Esophagus muscularis mucosa (tissue), 4 donors: ENCODE results near the gene LMF1. TPM values are rescaled to one million over a fixed set of nuclear protein-coding genes. Genes with fewer than 3 reads are reported as not detected.

Source experiments
- DNase-seq: peaks from one replicate; pipeline ENCODE4 v3.0.0-alpha.2; 2017; ENCODE audit errors: extremely low spot score
- H3K27ac ChIP-seq, 4 donors: fragments of 200-600 bp; sonication (generic); replicated peaks in 1 of 4; 1 replicate in 3 of 4; 2 replicates in 1 of 4; pipeline ENCODE4 v1.5.1; 2016 to 2019; ENCODE audit warnings: mild to moderate bottlenecking in 1 of 4
- H3K27me3 ChIP-seq, 4 donors: fragments of 200-600 bp; sonication (generic); one replicate each; pipeline versions ENCODE4 v1.5.1 to v1.6.0; 2016 to 2019
- H3K36me3 ChIP-seq, 4 donors: fragments of 200-600 bp; sonication (generic); one replicate each; pipeline ENCODE4 v1.5.1; 2016 to 2019
- H3K4me1 ChIP-seq, 4 donors: fragments of 200-600 bp; sonication (generic); one replicate each; pipeline ENCODE4 v1.5.1; 2016 to 2019
- H3K4me3 ChIP-seq, 4 donors: fragments of 200-600 bp; sonication (generic); 1 replicate in 2 of 4; 2 replicates in 2 of 4; pipeline ENCODE4 v1.5.1; 2016 to 2019; ENCODE audit warnings: mild to moderate bottlenecking in 4 of 4, moderate library complexity in 1 of 4
- H3K9me3 ChIP-seq, 4 donors: fragments of 200-600 bp; sonication (generic); 1 replicate in 3 of 4; 2 replicates in 1 of 4; pipeline ENCODE4 v1.5.1; 2016 to 2019
- EP300 ChIP-seq: sonication (generic); formaldehyde crosslinking; IDR thresholded peaks from one replicate; pipeline ENCODE4 v1.6.1; 2017; ENCODE audit warnings: antibody characterized with exemption
- POLR2A ChIP-seq: fragments of 450-650 bp; IDR thresholded peaks from one replicate; pipeline ENCODE4 v1.6.1; 2017; ENCODE audit warnings: antibody characterized with exemption, moderate library complexity, mild to moderate bottlenecking, low read depth
- POLR2AphosphoS5 ChIP-seq, 2 donors: sonication (generic); formaldehyde crosslinking; IDR thresholded peaks; one replicate each; pipeline ENCODE4 v1.6.1; 2017; ENCODE audit warnings: antibody characterized with exemption in 2 of 2
- WGBS: methylation state at CpG from one replicate; pipeline ENCODE4 v1.1.5; 2018; 5-methylcytosine and 5-hydroxymethylcytosine counted together
- intact Hi-C: fragments of 100-400 bp; cut with DNase I; formaldehyde crosslinking; loops from one replicate; pipeline ENCODE4 v1.15.1; 2023
- total RNA-seq, 4 donors: library from RNA; depleted of rRNA; stranded (reverse); fragments of >200 nt; gene quantifications; one replicate each; pipeline versions ENCODE4 v1.1.0 to v1.2.1, GENCODE V29; 2016
- TF ChIP-seq, protein P1 (sequence below), 3 experiments: fragments of 200-600 bp in 2 of 3; fragments of 450-650 bp in 1 of 3; sonication (generic) in 2 of 3; IDR thresholded peaks; one replicate each; pipeline ENCODE4 v1.5.1; 2017 to 2019; ENCODE audit warnings: antibody characterized with exemption in 3 of 3, mild to moderate bottlenecking in 2 of 3, moderate library complexity in 1 of 3

Gene LMF1
- total RNA-seq, 4 donors from 2014 or later = 14.5 to 32.0 (median 23.8) TPM

DNA sequence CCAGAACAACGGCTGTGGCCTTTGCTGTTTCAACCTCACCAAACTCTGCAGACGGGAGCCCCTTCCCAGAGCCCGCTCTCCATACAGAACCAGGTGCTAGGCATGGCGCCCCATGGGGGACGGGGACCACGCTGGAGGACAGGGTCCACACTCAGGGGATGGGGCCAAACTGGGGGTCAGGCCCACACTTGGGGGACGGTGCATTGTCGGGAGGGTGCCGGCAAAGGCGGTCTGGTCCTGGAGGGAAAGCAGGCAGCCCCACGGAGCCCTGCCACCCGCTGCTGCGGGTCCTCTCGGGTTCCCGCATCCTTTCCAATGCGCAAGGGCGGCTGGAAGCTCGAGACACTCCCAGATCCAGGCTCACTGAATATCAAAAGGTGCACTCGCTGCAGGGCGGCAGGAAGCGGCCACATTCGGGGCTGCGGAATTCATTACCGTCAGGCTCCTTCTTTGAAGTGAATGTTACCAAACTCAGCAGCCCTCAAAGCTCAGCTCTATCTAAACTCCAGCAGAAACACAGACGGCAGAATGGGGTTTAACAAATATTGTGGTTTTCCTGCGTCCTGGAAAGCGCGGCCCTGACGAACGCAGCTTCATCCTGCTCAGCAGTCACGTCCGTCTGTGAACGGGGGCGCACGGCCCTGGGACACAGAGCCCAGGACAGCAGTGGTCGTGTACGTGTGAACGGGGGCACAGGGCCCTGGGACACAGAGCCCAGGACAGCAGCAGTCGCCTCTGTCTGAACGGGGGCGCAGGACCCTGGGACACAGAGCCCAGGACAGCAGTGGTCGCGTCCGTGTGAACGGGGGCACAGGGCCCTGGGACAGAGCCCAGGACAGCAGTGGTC, 41.3 kb downstream of the LMF1 start:
- TF ChIP-seq, protein P1, sequence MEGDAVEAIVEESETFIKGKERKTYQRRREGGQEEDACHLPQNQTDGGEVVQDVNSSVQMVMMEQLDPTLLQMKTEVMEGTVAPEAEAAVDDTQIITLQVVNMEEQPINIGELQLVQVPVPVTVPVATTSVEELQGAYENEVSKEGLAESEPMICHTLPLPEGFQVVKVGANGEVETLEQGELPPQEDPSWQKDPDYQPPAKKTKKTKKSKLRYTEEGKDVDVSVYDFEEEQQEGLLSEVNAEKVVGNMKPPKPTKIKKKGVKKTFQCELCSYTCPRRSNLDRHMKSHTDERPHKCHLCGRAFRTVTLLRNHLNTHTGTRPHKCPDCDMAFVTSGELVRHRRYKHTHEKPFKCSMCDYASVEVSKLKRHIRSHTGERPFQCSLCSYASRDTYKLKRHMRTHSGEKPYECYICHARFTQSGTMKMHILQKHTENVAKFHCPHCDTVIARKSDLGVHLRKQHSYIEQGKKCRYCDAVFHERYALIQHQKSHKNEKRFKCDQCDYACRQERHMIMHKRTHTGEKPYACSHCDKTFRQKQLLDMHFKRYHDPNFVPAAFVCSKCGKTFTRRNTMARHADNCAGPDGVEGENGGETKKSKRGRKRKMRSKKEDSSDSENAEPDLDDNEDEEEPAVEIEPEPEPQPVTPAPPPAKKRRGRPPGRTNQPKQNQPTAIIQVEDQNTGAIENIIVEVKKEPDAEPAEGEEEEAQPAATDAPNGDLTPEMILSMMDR (IDR thresholded peaks at IDR 0.05) = no peak
- no peak for TF ChIP-seq EP300
- no peak for TF ChIP-seq POLR2AphosphoS5 (IDR thresholded peaks at IDR 0.05)
- TF ChIP-seq POLR2A = no peak
- Histone ChIP-seq H3K9me3 (no peaks in the 10 kb centered on the region), H3K27me3 (no peaks in the 10 kb centered on the region), H3K4me1 (no peaks in the 10 kb centered on the region), H3K4me3 (no peak overlapping the region), H3K27ac (no peak overlapping the region), H3K36me3 (peaks cover 23 to 74% (median 45%) of the 10 kb centered on the region in 4 donors)
- 88% methylated on average over 28 of the region's 45 CpGs for WGBS
- DNase-seq = no peak
- intact Hi-C loops = no loop called here

DNA sequence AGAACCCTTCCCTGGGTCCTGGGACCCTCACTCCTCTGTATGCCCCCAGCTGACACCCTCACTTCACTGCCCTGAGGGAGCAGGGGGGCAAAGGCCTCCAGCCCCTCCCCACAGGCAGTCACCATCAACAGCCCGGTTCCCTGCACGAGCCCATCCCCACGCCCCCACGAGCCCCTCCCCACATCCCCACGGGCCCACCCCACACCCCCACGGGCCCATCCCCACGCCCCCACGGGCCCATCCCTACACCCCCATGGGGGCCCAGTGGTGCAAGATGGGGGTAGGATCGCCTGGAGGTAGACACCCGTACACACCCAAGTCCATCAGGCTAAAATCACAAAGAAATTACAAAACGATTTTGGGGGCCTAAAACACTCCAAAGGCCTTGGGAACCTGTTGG, 42.3 kb downstream of the LMF1 start:
- Histone ChIP-seq H3K36me3 (peaks cover 20 to 70% (median 39%) of the 10 kb centered on the region in 4 donors), H3K9me3 (no peaks in the 10 kb centered on the region), H3K4me3 (no peak overlapping the region), H3K27ac (no peak overlapping the region), H3K4me1 (no peaks in the 10 kb centered on the region), H3K27me3 (no peaks in the 10 kb centered on the region)
- DNase-seq = no peak
- intact Hi-C loops = no loop called here
- 87% methylated on average over 8 of the region's 11 CpGs for WGBS
- TF ChIP-seq, protein P1 (IDR thresholded peaks at IDR 0.05) = no peak
- TF ChIP-seq POLR2AphosphoS5 (IDR thresholded peaks at IDR 0.05) = no peak
- no peak for TF ChIP-seq EP300
- TF ChIP-seq POLR2A = no peak

DNA sequence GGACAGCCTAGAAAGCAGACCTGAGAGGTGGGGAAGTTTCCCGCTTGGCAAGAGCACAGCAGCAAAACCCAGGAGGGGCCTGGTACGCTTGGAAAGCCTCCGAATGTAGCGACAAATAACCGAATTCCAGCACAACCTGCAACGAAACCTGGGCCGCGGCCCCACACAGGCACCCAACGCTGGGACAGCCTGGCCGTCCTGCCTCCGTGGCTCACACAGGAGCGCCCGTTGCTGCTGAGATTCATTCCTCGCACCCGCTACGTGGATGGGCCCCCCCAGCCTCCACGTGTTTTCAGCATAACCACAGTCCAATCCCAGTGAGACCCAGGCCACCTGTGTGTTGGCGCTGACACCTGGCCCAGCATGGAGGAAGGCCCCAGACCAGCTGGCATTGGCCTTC, 42.9 kb downstream of the LMF1 start:
- TF ChIP-seq, protein P1 (IDR thresholded peaks at IDR 0.05) = no peak
- TF ChIP-seq POLR2AphosphoS5 (IDR thresholded peaks at IDR 0.05) (no peak), POLR2A (no peak), EP300 (no peak)
- Histone ChIP-seq H3K4me1 (no peaks in the 10 kb centered on the region), H3K27me3 (no peaks in the 10 kb centered on the region), H3K27ac (no peak overlapping the region), H3K36me3 (peaks cover 20 to 70% (median 40%) of the 10 kb centered on the region in 4 donors), H3K4me3 (no peak overlapping the region), H3K9me3 (no peaks in the 10 kb centered on the region)
- intact Hi-C loops = no loop called here
- no peak for DNase-seq
- 97% methylated on average over 18 of the region's 18 CpGs for WGBS

DNA sequence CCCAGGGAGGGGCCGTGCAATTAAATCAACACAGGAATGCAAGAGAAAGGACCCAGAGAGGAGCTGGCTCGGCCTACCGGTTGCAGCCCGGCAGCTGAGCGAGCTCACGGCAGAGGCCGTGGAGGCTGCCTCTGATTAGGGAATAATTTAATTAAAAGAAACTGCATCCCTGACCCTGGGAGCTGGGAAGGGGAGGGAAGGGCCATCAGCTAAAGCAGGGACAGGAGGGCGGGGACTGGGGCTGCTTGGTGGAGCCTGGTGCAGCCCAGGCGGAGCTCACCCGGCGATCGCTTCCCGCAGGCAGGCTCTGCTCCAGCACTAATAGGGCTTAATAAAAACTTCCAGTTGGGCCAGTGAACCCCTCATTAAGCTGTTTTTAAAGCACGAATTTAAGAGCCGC, 43.4 kb downstream of the LMF1 start:
- TF ChIP-seq POLR2AphosphoS5 (IDR thresholded peaks at IDR 0.05) (no peak), EP300 (no peak), POLR2A (no peak)
- TF ChIP-seq, protein P1 (IDR thresholded peaks at IDR 0.05) = no peak
- intact Hi-C loops = no loop called here
- Histone ChIP-seq H3K27ac (no peak overlapping the region), H3K27me3 (no peaks in the 10 kb centered on the region), H3K9me3 (no peaks in the 10 kb centered on the region), H3K4me1 (no peaks in the 10 kb centered on the region), H3K4me3 (no peak overlapping the region), H3K36me3 (peaks cover 20 to 67% (median 38%) of the 10 kb centered on the region in 4 donors)
- WGBS = 96% methylated on average over 14 of the region's 15 CpGs
- DNase-seq = no peak
